Measurements from ENCODE around the gene CAPN3.

The CAPN3 gene

DNA sequence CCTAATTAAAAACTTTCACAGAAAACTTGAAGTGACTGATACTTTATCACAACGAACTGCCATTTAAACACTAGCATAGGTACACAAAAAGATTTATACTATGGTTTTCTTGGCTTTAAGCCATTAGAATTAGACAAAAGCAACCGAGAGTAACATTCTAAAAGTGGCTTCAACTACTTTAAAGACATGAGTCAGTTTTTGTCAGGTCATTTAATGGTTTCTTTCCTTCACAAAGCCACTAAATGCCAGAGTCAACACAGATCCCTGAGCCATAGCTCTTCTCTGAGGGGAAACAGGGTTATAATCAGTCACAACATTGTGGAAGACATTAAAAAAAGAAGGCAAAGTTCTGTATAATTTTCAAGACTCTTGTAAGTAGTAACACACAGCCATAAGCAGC, 54.6 kb downstream of the CAPN3 start:
- no peak overlapping the region for H3K27ac ChIP-seq (ENCODE audit: low read length)
- H3K4me2 ChIP-seq (ENCODE audit: low read depth, low read length): no peak overlapping the region
- no peak overlapping the region for H3K9ac ChIP-seq (ENCODE audit: low read length)
- no peaks in the 10 kb centered on the region for H3K9me2 ChIP-seq (replicated peaks; ENCODE audit: insufficient read depth, low read length)
- no peaks in the 10 kb centered on the region for H3F3A ChIP-seq (ENCODE audit: insufficient read depth, low read length)
- H3K79me2 ChIP-seq (ENCODE audit: low read length): no peaks in the 10 kb centered on the region
- H4K20me1 ChIP-seq (ENCODE audit: insufficient read depth, low read length): no peaks in the 10 kb centered on the region
- no peaks in the 10 kb centered on the region for H3K9me3 ChIP-seq (replicated peaks; ENCODE audit: insufficient read depth, low read length)
- H2AFZ ChIP-seq (ENCODE audit: low read length): no peak overlapping the region
- TF ChIP-seq, protein P1, sequence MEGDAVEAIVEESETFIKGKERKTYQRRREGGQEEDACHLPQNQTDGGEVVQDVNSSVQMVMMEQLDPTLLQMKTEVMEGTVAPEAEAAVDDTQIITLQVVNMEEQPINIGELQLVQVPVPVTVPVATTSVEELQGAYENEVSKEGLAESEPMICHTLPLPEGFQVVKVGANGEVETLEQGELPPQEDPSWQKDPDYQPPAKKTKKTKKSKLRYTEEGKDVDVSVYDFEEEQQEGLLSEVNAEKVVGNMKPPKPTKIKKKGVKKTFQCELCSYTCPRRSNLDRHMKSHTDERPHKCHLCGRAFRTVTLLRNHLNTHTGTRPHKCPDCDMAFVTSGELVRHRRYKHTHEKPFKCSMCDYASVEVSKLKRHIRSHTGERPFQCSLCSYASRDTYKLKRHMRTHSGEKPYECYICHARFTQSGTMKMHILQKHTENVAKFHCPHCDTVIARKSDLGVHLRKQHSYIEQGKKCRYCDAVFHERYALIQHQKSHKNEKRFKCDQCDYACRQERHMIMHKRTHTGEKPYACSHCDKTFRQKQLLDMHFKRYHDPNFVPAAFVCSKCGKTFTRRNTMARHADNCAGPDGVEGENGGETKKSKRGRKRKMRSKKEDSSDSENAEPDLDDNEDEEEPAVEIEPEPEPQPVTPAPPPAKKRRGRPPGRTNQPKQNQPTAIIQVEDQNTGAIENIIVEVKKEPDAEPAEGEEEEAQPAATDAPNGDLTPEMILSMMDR (IDR thresholded peaks at IDR 0.05; ENCODE audit: low read length): no peak
- no peak for TF ChIP-seq EZH2phosphoT487 (IDR thresholded peaks at IDR 0.05; ENCODE audit: low read length)
- TF ChIP-seq EZH2 (optimal IDR thresholded peaks at IDR 0.05; ENCODE audit: low read depth, low read length): no peak
- H3K4me1 ChIP-seq (ENCODE audit: low read length): no peaks in the 10 kb centered on the region
- no peaks in the 10 kb centered on the region for H3K36me3 ChIP-seq (replicated peaks; ENCODE audit: insufficient read depth, low read length)
- H3K4me3 ChIP-seq (ENCODE audit: low read length): no peak overlapping the region
- H3K27me3 ChIP-seq (replicated peaks; ENCODE audit: insufficient read depth, low read length): no peaks in the 10 kb centered on the region
- DNase-seq: no peak

DNA sequence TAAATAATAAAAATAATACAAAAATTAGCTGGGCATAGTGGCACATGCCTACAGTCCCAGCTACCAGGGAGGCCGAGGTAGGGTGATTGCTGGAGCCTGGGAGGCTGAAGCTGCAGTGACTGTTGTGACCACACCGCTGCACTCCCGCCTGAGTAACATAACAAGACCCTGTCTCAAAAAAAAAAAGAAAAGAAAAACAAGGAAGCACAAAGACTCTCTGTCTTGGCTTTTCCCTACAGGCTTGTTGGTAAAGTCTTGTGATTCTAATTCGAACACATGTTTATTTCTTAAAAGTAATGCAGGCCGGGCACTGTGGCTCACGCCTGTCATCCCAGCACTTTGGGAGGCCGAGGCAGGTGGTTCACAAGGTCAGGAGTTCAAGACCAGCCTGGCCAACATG, 60.1 kb downstream of the CAPN3 start:
- Histone ChIP-seq H3K4me2 (ENCODE audit: low read depth, low read length) (no peak overlapping the region), H3K4me3 (ENCODE audit: low read length) (no peak overlapping the region), H3F3A (ENCODE audit: insufficient read depth, low read length) (no peaks in the 10 kb centered on the region), H3K79me2 (ENCODE audit: low read length) (no peaks in the 10 kb centered on the region), H2AFZ (ENCODE audit: low read length) (no peak overlapping the region), H3K36me3 (replicated peaks; ENCODE audit: insufficient read depth, low read length) (no peaks in the 10 kb centered on the region), H3K9me2 (replicated peaks; ENCODE audit: insufficient read depth, low read length) (no peaks in the 10 kb centered on the region), H4K20me1 (ENCODE audit: insufficient read depth, low read length) (no peaks in the 10 kb centered on the region), H3K4me1 (ENCODE audit: low read length) (no peaks in the 10 kb centered on the region), H3K9ac (ENCODE audit: low read length) (no peak overlapping the region), H3K9me3 (replicated peaks; ENCODE audit: insufficient read depth, low read length) (no peaks in the 10 kb centered on the region), H3K27ac (ENCODE audit: low read length) (no peak overlapping the region), H3K27me3 (replicated peaks; ENCODE audit: insufficient read depth, low read length) (no peaks in the 10 kb centered on the region)
- TF ChIP-seq EZH2 (optimal IDR thresholded peaks at IDR 0.05; ENCODE audit: low read depth, low read length) (no peak), EZH2phosphoT487 (IDR thresholded peaks at IDR 0.05; ENCODE audit: low read length) (no peak)
- TF ChIP-seq, protein P1 (IDR thresholded peaks at IDR 0.05; ENCODE audit: low read length): no peak
- no peak for DNase-seq

DNA sequence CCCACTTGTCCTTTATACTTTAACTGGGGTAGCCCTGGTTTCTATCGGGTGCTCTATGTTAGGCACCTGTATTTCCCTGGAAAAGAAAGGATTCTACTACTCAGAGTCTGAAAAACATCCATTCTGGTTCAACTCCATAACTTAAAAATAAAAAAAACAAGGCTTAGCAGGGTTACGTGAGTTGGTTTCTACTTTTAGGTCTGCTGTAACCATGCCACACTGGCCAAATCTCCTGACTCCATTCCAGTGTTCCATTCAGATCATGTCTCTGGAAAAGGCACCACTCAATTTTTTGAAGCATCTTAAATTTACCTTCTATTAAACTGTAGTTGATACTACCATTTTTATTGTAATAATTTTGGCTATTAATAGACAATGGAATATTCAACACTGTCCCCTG, 62.1 kb downstream of the CAPN3 start:
- Histone ChIP-seq H3K4me3 (ENCODE audit: low read length) (no peak overlapping the region), H3K27ac (ENCODE audit: low read length) (no peak overlapping the region), H3K36me3 (replicated peaks; ENCODE audit: insufficient read depth, low read length) (no peaks in the 10 kb centered on the region)

DNA sequence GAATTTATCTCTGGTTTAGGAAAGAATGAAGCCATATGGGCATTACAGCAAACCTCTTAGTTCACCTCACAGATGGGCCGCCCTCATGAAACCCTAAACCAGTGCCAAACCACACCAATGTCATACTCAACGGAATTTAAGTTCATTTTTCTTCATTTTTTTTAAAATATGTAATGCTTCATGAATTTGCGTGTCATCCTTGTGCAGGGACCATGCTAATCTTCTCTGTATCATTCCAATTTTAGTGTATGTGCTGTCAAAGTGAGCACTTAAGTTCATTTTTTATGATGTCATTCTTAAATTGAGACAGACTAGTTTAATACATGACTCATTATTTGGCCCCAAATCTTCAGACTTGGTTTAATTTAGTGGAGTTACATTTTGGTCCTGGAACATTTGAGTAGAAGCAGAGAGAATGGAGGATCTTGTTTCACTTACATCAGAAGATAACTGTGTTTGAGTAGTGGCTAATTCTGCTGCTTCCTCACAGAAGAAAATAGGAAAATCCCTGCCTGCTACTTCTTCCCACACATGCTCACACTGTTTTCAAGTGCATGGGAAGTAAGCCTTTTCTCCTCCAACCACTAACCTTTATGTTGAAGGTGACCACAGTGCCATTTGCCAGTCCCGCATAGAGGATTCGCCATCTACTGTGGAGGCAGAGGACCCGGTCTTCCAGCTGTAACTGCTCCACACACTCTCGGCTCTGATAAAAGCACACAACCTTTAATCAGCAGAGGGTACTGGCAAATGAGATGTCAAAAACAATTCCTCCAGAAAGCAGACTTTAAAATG, 68.3 kb downstream of the CAPN3 start:
- Histone ChIP-seq H3K27me3 (replicated peaks; ENCODE audit: insufficient read depth, low read length) (no peaks in the 10 kb centered on the region), H3K9me2 (replicated peaks; ENCODE audit: insufficient read depth, low read length) (no peaks in the 10 kb centered on the region), H3K4me1 (ENCODE audit: low read length) (no peaks in the 10 kb centered on the region), H3K4me2 (ENCODE audit: low read depth, low read length) (no peak overlapping the region), H3K9me3 (replicated peaks; ENCODE audit: insufficient read depth, low read length) (no peaks in the 10 kb centered on the region), H3K9ac (ENCODE audit: low read length) (no peak overlapping the region), H3K4me3 (ENCODE audit: low read length) (no peak overlapping the region), H3F3A (ENCODE audit: insufficient read depth, low read length) (no peaks in the 10 kb centered on the region), H4K20me1 (ENCODE audit: insufficient read depth, low read length) (no peaks in the 10 kb centered on the region), H2AFZ (ENCODE audit: low read length) (no peak overlapping the region), H3K79me2 (ENCODE audit: low read length) (no peaks in the 10 kb centered on the region), H3K27ac (ENCODE audit: low read length) (no peak overlapping the region), H3K36me3 (replicated peaks; ENCODE audit: insufficient read depth, low read length) (no peaks in the 10 kb centered on the region)
- no peak for DNase-seq
- TF ChIP-seq EZH2 (optimal IDR thresholded peaks at IDR 0.05; ENCODE audit: low read depth, low read length) (no peak), EZH2phosphoT487 (IDR thresholded peaks at IDR 0.05; ENCODE audit: low read length) (no peak)
- TF ChIP-seq, protein P1 (IDR thresholded peaks at IDR 0.05; ENCODE audit: low read length): no peak

More for the DNA sequence above, 62.1 kb downstream of the CAPN3 start:
- no peak for TF ChIP-seq EZH2phosphoT487 (IDR thresholded peaks at IDR 0.05; ENCODE audit: low read length)
- H3K9me3 ChIP-seq (replicated peaks; ENCODE audit: insufficient read depth, low read length): no peaks in the 10 kb centered on the region
- H3K9me2 ChIP-seq (replicated peaks; ENCODE audit: insufficient read depth, low read length): no peaks in the 10 kb centered on the region
- no peaks in the 10 kb centered on the region for H3K27me3 ChIP-seq (replicated peaks; ENCODE audit: insufficient read depth, low read length)
- no peaks in the 10 kb centered on the region for H4K20me1 ChIP-seq (ENCODE audit: insufficient read depth, low read length)
- no peaks in the 10 kb centered on the region for H3F3A ChIP-seq (ENCODE audit: insufficient read depth, low read length)
- H3K4me2 ChIP-seq (ENCODE audit: low read depth, low read length): no peak overlapping the region
- DNase-seq: no peak
- H3K9ac ChIP-seq (ENCODE audit: low read length): no peak overlapping the region
- no peak overlapping the region for H2AFZ ChIP-seq (ENCODE audit: low read length)
- H3K79me2 ChIP-seq (ENCODE audit: low read length): no peaks in the 10 kb centered on the region
- no peaks in the 10 kb centered on the region for H3K4me1 ChIP-seq (ENCODE audit: low read length)

Data from MM.1S (cell line).